ENCODE results near the gene TPSAB1. TPM values are rescaled to one million over a fixed set of nuclear protein-coding genes. Genes with fewer than 3 reads are reported as not detected.
"Not testable (repeated sequence)": the region's sequence is repeated elsewhere in the genome, so short reads cannot be mapped to it uniquely, and the experiment has no call there.

The TPSAB1 gene
- total RNA-seq, 1 donor from 2014 or later = not detected

- H3K4me1 Mint-ChIP-seq (ENCODE audit: low read depth, unreplicated experiment); H3K9me3 Mint-ChIP-seq (ENCODE audit: unreplicated experiment); H3K4me3 ChIP-seq (ENCODE audit: insufficient read depth, low read depth, low read length); H3K79me2 ChIP-seq (ENCODE audit: insufficient read depth, low read length); H3K36me3 ChIP-seq (ENCODE audit: insufficient read depth, low read length); H3K36me3 Mint-ChIP-seq (ENCODE audit: low read depth, unreplicated experiment); H3K4me1 ChIP-seq (ENCODE audit: insufficient read depth, low read length); H3K9me3 ChIP-seq (ENCODE audit: insufficient read depth, low read depth, low read length); H3K9ac ChIP-seq (ENCODE audit: low read length); H4K20me1 ChIP-seq (ENCODE audit: insufficient read depth, low read length); FAIRE-seq; H3K4me2 ChIP-seq (ENCODE audit: low read length); H3K27ac ChIP-seq (ENCODE audit: low read depth, low read length); H3K4me3 Mint-ChIP-seq (ENCODE audit: unreplicated experiment); H2AFZ ChIP-seq (ENCODE audit: low read depth, low read length); H3K27me3 Mint-ChIP-seq (ENCODE audit: low read depth, unreplicated experiment); H3K27ac Mint-ChIP-seq (ENCODE audit: unreplicated experiment); H3K27me3 ChIP-seq (ENCODE audit: insufficient read depth, low read length); DNase-seq (ENCODE audit: low read depth): not testable (repeated sequence)
Measured at GRCh38 chr16:1229476-1229875, 11.0 kb upstream of the TPSAB1 start.

GRCh38 chr16:1230084-1230470 is 10.4 kb upstream of the TPSAB1 start, which contains the start of gene TPSB2:
Gene TPSB2 (minus strand): TSS chr16:1230184. CDS start chr16:1229951, 233 bp downstream.
- not testable (repeated sequence) for H3K4me3 Mint-ChIP-seq (ENCODE audit: unreplicated experiment); H4K20me1 ChIP-seq (ENCODE audit: insufficient read depth, low read length); H2AFZ ChIP-seq (ENCODE audit: low read depth, low read length); H3K4me3 ChIP-seq (ENCODE audit: insufficient read depth, low read depth, low read length); H3K27me3 ChIP-seq (ENCODE audit: insufficient read depth, low read length); H3K79me2 ChIP-seq (ENCODE audit: insufficient read depth, low read length); H3K9me3 ChIP-seq (ENCODE audit: insufficient read depth, low read depth, low read length); H3K27me3 Mint-ChIP-seq (ENCODE audit: low read depth, unreplicated experiment); H3K27ac Mint-ChIP-seq (ENCODE audit: unreplicated experiment); H3K4me1 ChIP-seq (ENCODE audit: insufficient read depth, low read length); H3K27ac ChIP-seq (ENCODE audit: low read depth, low read length); DNase-seq (ENCODE audit: low read depth); FAIRE-seq; H3K36me3 Mint-ChIP-seq (ENCODE audit: low read depth, unreplicated experiment); H3K4me2 ChIP-seq (ENCODE audit: low read length); H3K4me1 Mint-ChIP-seq (ENCODE audit: low read depth, unreplicated experiment); H3K9me3 Mint-ChIP-seq (ENCODE audit: unreplicated experiment); H3K9ac ChIP-seq (ENCODE audit: low read length); H3K36me3 ChIP-seq (ENCODE audit: insufficient read depth, low read length)

- H3K27me3 ChIP-seq (ENCODE audit: insufficient read depth, low read length); H3K36me3 Mint-ChIP-seq (ENCODE audit: low read depth, unreplicated experiment); H3K27ac ChIP-seq (ENCODE audit: low read depth, low read length); H3K4me1 Mint-ChIP-seq (ENCODE audit: low read depth, unreplicated experiment); H3K9me3 Mint-ChIP-seq (ENCODE audit: unreplicated experiment); H3K27me3 Mint-ChIP-seq (ENCODE audit: low read depth, unreplicated experiment); H3K4me2 ChIP-seq (ENCODE audit: low read length); H3K4me3 ChIP-seq (ENCODE audit: insufficient read depth, low read depth, low read length); H3K79me2 ChIP-seq (ENCODE audit: insufficient read depth, low read length); H2AFZ ChIP-seq (ENCODE audit: low read depth, low read length); H3K27ac Mint-ChIP-seq (ENCODE audit: unreplicated experiment); H4K20me1 ChIP-seq (ENCODE audit: insufficient read depth, low read length); H3K9me3 ChIP-seq (ENCODE audit: insufficient read depth, low read depth, low read length); FAIRE-seq; H3K4me1 ChIP-seq (ENCODE audit: insufficient read depth, low read length); DNase-seq (ENCODE audit: low read depth); H3K36me3 ChIP-seq (ENCODE audit: insufficient read depth, low read length); H3K4me3 Mint-ChIP-seq (ENCODE audit: unreplicated experiment); H3K9ac ChIP-seq (ENCODE audit: low read length): not testable (repeated sequence)
Measured at GRCh38 chr16:1230471-1231212, 9.9 kb upstream of the TPSAB1 start.

GRCh38 chr16:1231301-1231700 is 9.2 kb upstream of the TPSAB1 start:
- not testable (repeated sequence) for H3K36me3 ChIP-seq (ENCODE audit: insufficient read depth, low read length); H4K20me1 ChIP-seq (ENCODE audit: insufficient read depth, low read length); H3K27me3 Mint-ChIP-seq (ENCODE audit: low read depth, unreplicated experiment); H2AFZ ChIP-seq (ENCODE audit: low read depth, low read length); H3K4me3 Mint-ChIP-seq (ENCODE audit: unreplicated experiment); H3K27ac Mint-ChIP-seq (ENCODE audit: unreplicated experiment); H3K4me2 ChIP-seq (ENCODE audit: low read length); H3K27me3 ChIP-seq (ENCODE audit: insufficient read depth, low read length); H3K9ac ChIP-seq (ENCODE audit: low read length); H3K79me2 ChIP-seq (ENCODE audit: insufficient read depth, low read length); H3K9me3 ChIP-seq (ENCODE audit: insufficient read depth, low read depth, low read length); H3K4me3 ChIP-seq (ENCODE audit: insufficient read depth, low read depth, low read length); H3K4me1 ChIP-seq (ENCODE audit: insufficient read depth, low read length); FAIRE-seq; H3K4me1 Mint-ChIP-seq (ENCODE audit: low read depth, unreplicated experiment); H3K27ac ChIP-seq (ENCODE audit: low read depth, low read length); H3K36me3 Mint-ChIP-seq (ENCODE audit: low read depth, unreplicated experiment); DNase-seq (ENCODE audit: low read depth); H3K9me3 Mint-ChIP-seq (ENCODE audit: unreplicated experiment)

GRCh38 chr16:1232049-1232748 is 8.3 kb upstream of the TPSAB1 start:
- H3K36me3 ChIP-seq (ENCODE audit: insufficient read depth, low read length); H3K9ac ChIP-seq (ENCODE audit: low read length); H3K27ac Mint-ChIP-seq (ENCODE audit: unreplicated experiment); H3K4me2 ChIP-seq (ENCODE audit: low read length); H3K27ac ChIP-seq (ENCODE audit: low read depth, low read length); DNase-seq (ENCODE audit: low read depth); H3K79me2 ChIP-seq (ENCODE audit: insufficient read depth, low read length); H4K20me1 ChIP-seq (ENCODE audit: insufficient read depth, low read length); H3K36me3 Mint-ChIP-seq (ENCODE audit: low read depth, unreplicated experiment); H2AFZ ChIP-seq (ENCODE audit: low read depth, low read length); FAIRE-seq; H3K4me1 Mint-ChIP-seq (ENCODE audit: low read depth, unreplicated experiment); H3K27me3 Mint-ChIP-seq (ENCODE audit: low read depth, unreplicated experiment); H3K27me3 ChIP-seq (ENCODE audit: insufficient read depth, low read length); H3K9me3 Mint-ChIP-seq (ENCODE audit: unreplicated experiment); H3K9me3 ChIP-seq (ENCODE audit: insufficient read depth, low read depth, low read length); H3K4me3 ChIP-seq (ENCODE audit: insufficient read depth, low read depth, low read length); H3K4me1 ChIP-seq (ENCODE audit: insufficient read depth, low read length); H3K4me3 Mint-ChIP-seq (ENCODE audit: unreplicated experiment): not testable (repeated sequence)

- not testable (repeated sequence) for H3K4me1 ChIP-seq (ENCODE audit: insufficient read depth, low read length); H3K9ac ChIP-seq (ENCODE audit: low read length); H3K4me1 Mint-ChIP-seq (ENCODE audit: low read depth, unreplicated experiment); H3K27ac Mint-ChIP-seq (ENCODE audit: unreplicated experiment); H2AFZ ChIP-seq (ENCODE audit: low read depth, low read length); H3K9me3 Mint-ChIP-seq (ENCODE audit: unreplicated experiment); H3K4me3 ChIP-seq (ENCODE audit: insufficient read depth, low read depth, low read length); H3K36me3 Mint-ChIP-seq (ENCODE audit: low read depth, unreplicated experiment); H4K20me1 ChIP-seq (ENCODE audit: insufficient read depth, low read length); FAIRE-seq; H3K36me3 ChIP-seq (ENCODE audit: insufficient read depth, low read length); H3K4me2 ChIP-seq (ENCODE audit: low read length); H3K27ac ChIP-seq (ENCODE audit: low read depth, low read length); H3K79me2 ChIP-seq (ENCODE audit: insufficient read depth, low read length); DNase-seq (ENCODE audit: low read depth); H3K9me3 ChIP-seq (ENCODE audit: insufficient read depth, low read depth, low read length); H3K27me3 ChIP-seq (ENCODE audit: insufficient read depth, low read length); H3K4me3 Mint-ChIP-seq (ENCODE audit: unreplicated experiment)
- peaks cover 12% of the 10 kb centered on the region for H3K27me3 Mint-ChIP-seq (ENCODE audit: low read depth, unreplicated experiment)
Measured at GRCh38 chr16:1236659-1237058, 3.8 kb upstream of the TPSAB1 start.
